Heart right ventricle (tissue), 16 donors: ENCODE data around the gene RNF114. TPM values are rescaled to one million over a fixed set of nuclear protein-coding genes. Genes with fewer than 3 reads are reported as not detected.

Experiments used
- ATAC-seq, 8 donors: fragments of 200-7000 bp; cut with Tn5 transposase; one replicate each; pipeline ENCODE4 v1.9.1; 2020; ENCODE audit warnings: mild to moderate bottlenecking in 8 of 8, moderate library complexity in 8 of 8, moderate number of reproducible peaks in 1 of 8
- DNase-seq, 2 donors: peaks; one replicate each; pipeline ENCODE4 v3.0.0-alpha.2; 2020
- H3K27ac ChIP-seq, 10 donors: fragments of 200-600 bp; sonication (generic) in 2 of 10; one replicate each; pipeline versions ENCODE4 v1.5.0 to v1.8.0; 2020 to 2022; ENCODE audit warnings: mild to moderate bottlenecking in 3 of 10
- H3K27me3 ChIP-seq, 7 donors: fragments of 200-600 bp; one replicate each; pipeline ENCODE4 v1.8.0; 2021 to 2022; ENCODE audit warnings: mild to moderate bottlenecking in 2 of 7
- H3K36me3 ChIP-seq, 9 donors: fragments of 200-600 bp; sonication (generic) in 1 of 9; one replicate each; pipeline versions ENCODE4 v1.5.0 to v1.8.0; 2020 to 2022; ENCODE audit warnings: mild to moderate bottlenecking in 2 of 9
- H3K4me1 ChIP-seq, 9 donors: fragments of 200-600 bp; sonication (generic) in 1 of 9; one replicate each; pipeline versions ENCODE4 v1.5.0 to v1.8.0; 2020 to 2022; ENCODE audit warnings: mild to moderate bottlenecking in 4 of 9
- H3K4me3 ChIP-seq, 10 donors: fragments of 200-600 bp; sonication (generic) in 2 of 10; one replicate each; pipeline versions ENCODE4 v1.5.0 to v1.8.0; 2020 to 2022; ENCODE audit warnings: mild to moderate bottlenecking in 7 of 10, moderate library complexity in 2 of 10
- H3K9me3 ChIP-seq, 11 donors: fragments of 200-600 bp in 10 of 11; sonication (generic) in 2 of 11; one replicate each; pipeline versions ENCODE4 v1.5.0 to v1.8.0; 2013 to 2022; ENCODE audit warnings: mild to moderate bottlenecking in 2 of 11, control low read depth in 1 of 11, moderate library complexity in 1 of 11
- CTCF ChIP-seq, 9 donors: fragments of 200-600 bp; sonication (generic) in 2 of 9; IDR thresholded peaks; one replicate each; pipeline versions ENCODE4 v1.5.0 to v1.8.0; 2021 to 2022; ENCODE audit warnings: antibody characterized with exemption in 9 of 9, mild to moderate bottlenecking in 5 of 9, moderate library complexity in 1 of 9
- WGBS, 2 donors: extraction: QIAGEN DNeasy Blood & Tissue Kit; methylation state at CpG; one replicate each; pipeline ENCODE4 v1.1.7; 2013; ENCODE audit warnings: inconsistent platforms in 1 of 2; 5-methylcytosine and 5-hydroxymethylcytosine counted together
- intact Hi-C, 10 donors: fragments of 100-400 bp; cut with DNase I; formaldehyde crosslinking; loops; one replicate each; pipeline versions ENCODE4 v1.11.1 to v1.14.2; 2022
- polyA plus RNA-seq, 2 donors: library from polyadenylated mRNA; stranded (reverse); fragments of 200-250 nt; gene quantifications; one replicate each; pipeline ENCODE4 v1.2.3, GENCODE V29; 2013
- total RNA-seq, 10 donors: library from RNA; stranded (reverse); fragmentation: NEBNext Ultra II Directional in 3 of 10; extraction: Animal tissue kit (Norgen Biotek cat#: 25700) in 3 of 10; gene quantifications; one replicate each; pipeline versions ENCODE4 v1.2.1 to v1.2.4, GENCODE V29; 2021 to 2023
- donor health status: Arrhythmogenic right ventricular cardiomyopathy.
- donor health status: ischemic (EF 13 %, LVEDD 7.1; RV severe dilation, severe dysfunction).
- donor health status: healthy with polysubstance abuse.
- donor health status: DM: no; HTN: yes; CAD: no.
- donor health status: DM: no; HTN: no; CAD: no.
- donor health status: ischemic (EF 25% LVEDD 6.9; RV normal size, moderate dysfunction).
- donor health status: ischemic (EF 25% LVEDD 5.7; RV mildly dilated, moderate dysfunction).
- donor health status: healthy.
- donor health status: DM: yes; HTN: yes; CAD: no.
- donor health status: Ischemic cardiomyopathy.
- donor health status: ischemic (EF 35%, LVEDD 5.7; RV mildly dilated, moderate dysfunction).
- donor health status: nonischemic (EF 11% LVEDD 7.7; RV severe dilation, severe dysfunction).
- donor health status: DM: yes; HTN: yes; CAD: no.
- donor health status: PGD.
- donor health status: ischemic (EF 29% LVEDD 5.4; RV normal size, mild dysfunction).
- donor health status: nonischemic (EF 23%, LVEDD 6.1; RV moderate dilation, normal function).

RNF114 gene
- total and polyA plus RNA-seq, 12 donors = 41.5 to 60.3 (median 50.6) TPM

- Histone ChIP-seq H3K36me3 (peaks cover 0 to 68% (median 14%) of the 10 kb centered on the region in 9 donors), H3K27ac (peak overlapping the region in 9 of 10 donors; percentile 38 to 79 (median 71)), H3K27me3 (no peaks in the 10 kb centered on the region), H3K4me1 (peaks cover 19 to 60% (median 55%) of the 10 kb centered on the region in 9 donors), H3K4me3 (no peak overlapping the region), H3K9me3 (no peaks in the 10 kb centered on the region)
- ATAC-seq (peak; percentile 14 to 58 (median 42)), DNase-seq (peak in 1 of 2 donors; percentile 32)
- WGBS, 2 donors = 78 to 80% methylated on average over 32 of the region's 32 CpGs
- no peak for TF ChIP-seq CTCF (IDR thresholded peaks at IDR 0.05)
- intact Hi-C loops = loop anchor here in 4 of 10 donors (1.0 to 5.0 kb wide), 4 partner anchors 35 to 278 kb away; no protein-coding TSS in a partner anchor
Measured at GRCh38 chr20:49887251-49888211, 48.7 kb upstream of the RNF114 start.

GRCh38 chr20:49888212-49889000 is 47.8 kb upstream of the RNF114 start:
- peaks cover 0 to 59% (median 13%) of the 10 kb centered on the region in 9 donors for H3K36me3 ChIP-seq
- no peaks in the 10 kb centered on the region for H3K27me3 ChIP-seq
- no peaks in the 10 kb centered on the region for H3K9me3 ChIP-seq
- peaks cover 25 to 68% (median 63%) of the 10 kb centered on the region in 9 donors for H3K4me1 ChIP-seq
- WGBS, 2 donors = 61 to 65% methylated on average over 18 of the region's 18 CpGs
- peak overlapping the region in 9 of 10 donors; percentile 3 to 79 (median 71) for H3K27ac ChIP-seq
- DNase-seq (peak in 1 of 2 donors; percentile 38), ATAC-seq (peak in 6 of 8 donors; percentile 3 to 32 (median 14))
- TF ChIP-seq CTCF (IDR thresholded peaks at IDR 0.05) = peak; percentile 48 to 81 (median 76)
- no peak overlapping the region for H3K4me3 ChIP-seq
- intact Hi-C loops = loop anchor here in 4 of 10 donors (1.0 to 5.0 kb wide), 4 partner anchors 36 to 279 kb away; no protein-coding TSS in a partner anchor

DNA sequence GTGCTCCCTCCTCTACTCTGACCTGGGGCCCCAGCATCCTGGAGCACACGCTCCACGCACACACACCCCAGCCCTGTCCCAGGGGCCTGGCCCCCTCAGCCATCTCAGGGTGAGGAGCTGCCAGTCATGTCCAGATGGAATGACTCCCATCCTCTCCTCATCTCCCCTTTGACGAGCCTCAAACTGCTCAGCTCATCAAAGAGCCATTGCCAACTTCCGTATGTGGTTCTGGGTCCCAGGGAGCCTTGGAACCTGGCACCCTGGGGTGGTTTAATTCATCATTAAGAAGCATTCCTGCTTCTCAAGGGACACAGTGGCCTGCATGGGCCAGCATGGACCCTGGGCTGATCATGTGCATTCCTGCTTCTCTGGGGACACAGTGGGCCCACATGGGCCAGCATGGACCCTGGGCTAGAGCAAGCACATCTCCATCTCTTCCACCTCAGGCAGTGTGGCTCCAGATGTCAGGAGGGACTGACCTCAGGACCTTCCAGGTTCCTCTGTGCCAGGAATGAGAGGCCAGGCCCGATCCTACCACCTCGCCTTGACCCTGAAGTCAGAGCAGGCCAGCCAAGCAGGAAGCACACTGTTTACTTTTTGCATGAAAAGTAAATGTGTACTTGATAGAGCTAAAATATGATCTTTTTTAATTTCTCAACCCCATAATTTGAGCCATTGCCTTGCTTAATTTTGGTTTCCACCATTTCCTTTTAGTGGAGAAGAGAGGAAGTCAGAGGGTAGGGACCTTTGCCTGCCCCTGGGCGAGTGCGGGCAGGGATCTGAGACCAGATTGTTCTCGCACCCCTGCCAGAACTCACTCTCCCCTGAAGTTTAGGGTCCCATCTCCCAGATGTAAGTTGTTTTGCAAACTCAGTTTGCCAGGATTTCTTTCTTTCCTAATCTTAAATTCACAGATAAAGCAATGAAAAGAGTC is 46.9 kb upstream of the RNF114 start:
- ATAC-seq (no peak), DNase-seq (no peak)
- H3K27ac ChIP-seq = peak overlapping the region in 7 of 10 donors; percentile 0 to 79 (median 60)
- WGBS, 2 donors = 77 to 83% methylated on average over 9 of the region's 9 CpGs
- no peak overlapping the region for H3K4me3 ChIP-seq
- TF ChIP-seq CTCF (IDR thresholded peaks at IDR 0.05) = no peak
- H3K36me3 ChIP-seq = peaks cover 0 to 53% (median 7%) of the 10 kb centered on the region in 9 donors
- intact Hi-C loops = loop anchor here in 3 of 10 donors (2.0 to 5.0 kb wide), 3 partner anchors 37 to 278 kb away; no protein-coding TSS in a partner anchor
- peaks cover 27 to 77% (median 69%) of the 10 kb centered on the region in 9 donors for H3K4me1 ChIP-seq
- H3K9me3 ChIP-seq = no peaks in the 10 kb centered on the region
- H3K27me3 ChIP-seq = no peaks in the 10 kb centered on the region
